ENCODE results near the gene TRIM4.
"Not testable (repeated sequence)": the region's sequence is repeated elsewhere in the genome, so short reads cannot be mapped to it uniquely, and the experiment has no call there.

TRIM4 gene

GRCh38 chr7:99919814-99920112, 433 bp upstream of the TRIM4 start:
- DNase-seq: no peak

- no peak for DNase-seq
These were observed 8.4 kb downstream of the TRIM4 start for GRCh38 chr7:99910976-99911375.

GRCh38 chr7:99901581-99901980, 17.7 kb downstream of the TRIM4 start:
- no peak for DNase-seq

GRCh38 chr7:99899830-99900519, 19.4 kb downstream of the TRIM4 start:
- no peak for DNase-seq

GRCh38 chr7:99898836-99899235, 20.5 kb downstream of the TRIM4 start:
- no peak for DNase-seq

GRCh38 chr7:99898023-99898357, 21.3 kb downstream of the TRIM4 start:
- DNase-seq: no peak

- no peak for DNase-seq
These were observed 21.9 kb downstream of the TRIM4 start for GRCh38 chr7:99897322-99898022.

GRCh38 chr7:99894738-99895137, 24.6 kb downstream of the TRIM4 start:
- no peak for DNase-seq

GRCh38 chr7:99893280-99893679, 26.1 kb downstream of the TRIM4 start:
- DNase-seq: no peak

GRCh38 chr7:99890348-99890747, 29.0 kb downstream of the TRIM4 start:
- DNase-seq: not testable (repeated sequence)

GRCh38 chr7:99888366-99888765, 31.0 kb downstream of the TRIM4 start:
- not testable (repeated sequence) for DNase-seq

- no peak for DNase-seq
These were observed 38.0 kb downstream of the TRIM4 start for GRCh38 chr7:99881370-99881769.

- no peak for DNase-seq
These were observed 42.4 kb downstream of the TRIM4 start, which contains the start of gene OR2AE1 for GRCh38 chr7:99876933-99877332. OR2AE1 (minus strand) TSS chr7:99877033; CDS start chr7:99877033, 0 bp downstream.

GRCh38 chr7:99876491-99876890, 42.8 kb downstream of the TRIM4 start:
- no peak for DNase-seq

GRCh38 chr7:99868246-99868645, 51.1 kb downstream of the TRIM4 start:
- DNase-seq: no peak

GRCh38 chr7:99867477-99867876, 51.9 kb downstream of the TRIM4 start:
- DNase-seq: not testable (repeated sequence)

- DNase-seq: no peak
These were observed 55.4 kb downstream of the TRIM4 start for GRCh38 chr7:99863847-99864440.

- no peak for DNase-seq
These were observed 58.8 kb downstream of the TRIM4 start for GRCh38 chr7:99860281-99861127.

- no peak for DNase-seq
These were observed 64.1 kb downstream of the TRIM4 start for GRCh38 chr7:99855236-99855635.

GRCh38 chr7:99848420-99849216, 70.7 kb downstream of the TRIM4 start:
- DNase-seq: no peak

- DNase-seq: no peak
These were observed 75.0 kb downstream of the TRIM4 start for GRCh38 chr7:99844328-99844727.

GRCh38 chr7:99843808-99844207, 75.5 kb downstream of the TRIM4 start:
- DNase-seq: no peak

GRCh38 chr7:99842926-99843325, 76.4 kb downstream of the TRIM4 start:
- DNase-seq: no peak

Data from midbrain (tissue), 1 donor.